Testis (tissue), 3 donors: ENCODE results near the gene IAPP. TPM values are rescaled to one million over a fixed set of nuclear protein-coding genes. Genes with fewer than 3 reads are reported as not detected.

Experiments used
- DNase-seq: peaks from one replicate; pipeline ENCODE4 v3.0.0-alpha.2; 2019
- H3K27ac ChIP-seq, 2 donors: fragments of 200-600 bp; sonication (generic); one replicate each; pipeline ENCODE4 v1.5.1; 2019
- H3K27me3 ChIP-seq: fragments of 200-600 bp; sonication (generic); one replicate; pipeline ENCODE4 v1.5.1; 2019
- H3K36me3 ChIP-seq: fragments of 200-600 bp; sonication (generic); one replicate; pipeline ENCODE4 v1.5.1; 2017; ENCODE audit warnings: low read depth; ENCODE audit errors: missing control alignments
- H3K4me1 ChIP-seq: fragments of 200-600 bp; sonication (generic); one replicate; pipeline ENCODE4 v1.5.1; 2019
- H3K4me3 ChIP-seq, 2 donors: fragments of 200-600 bp; sonication (generic); one replicate each; pipeline ENCODE4 v1.5.1; 2017 to 2019
- H3K9me3 ChIP-seq: fragments of 200-600 bp; sonication (generic); one replicate; pipeline ENCODE4 v1.5.1; 2017
- CTCF ChIP-seq, 3 experiments: fragments of 450-650 bp in 2 of 3; fragments of 200-600 bp in 1 of 3; sonication (generic) in 1 of 3; IDR thresholded peaks; one replicate each; pipeline ENCODE4 v1.5.1; 2016 to 2019; ENCODE audit warnings: antibody characterized with exemption in 3 of 3, mild to moderate bottlenecking in 2 of 3, moderate library complexity in 1 of 3
- POLR2A ChIP-seq: fragments of 450-650 bp; IDR thresholded peaks from one replicate; pipeline ENCODE4 v1.6.1; 2017; ENCODE audit warnings: antibody characterized with exemption, mild to moderate bottlenecking, moderate library complexity
- WGBS, 2 donors: methylation state at CpG; one replicate each; pipeline ENCODE4 v1.1.5; 2018; 5-methylcytosine and 5-hydroxymethylcytosine counted together
- intact Hi-C: fragments of 100-400 bp; cut with DNase I; formaldehyde crosslinking; loops from one replicate; pipeline ENCODE4 v1.15.1; 2023; ENCODE audit warnings: low total_unique reads
- polyA plus RNA-seq: library from polyadenylated mRNA; stranded (reverse); fragments of 350-450 nt; fragmentation: Illumina TruSeq; extraction: RNeasy Lipid Tissue Mini Kit (QIAGEN cat#74804); gene quantifications from one replicate; pipeline ENCODE4 v1.2.3, GENCODE V29; 2014; ENCODE audit warnings: low read depth, low replicate concordance; ENCODE audit not compliant: insufficient read depth
- total RNA-seq, 2 donors: library from RNA; depleted of rRNA; stranded (reverse); fragments of >200 nt; gene quantifications; one replicate each; pipeline ENCODE4 v1.2.3, GENCODE V29; 2016

Gene IAPP
- total and polyA plus RNA-seq, 3 donors from 2014 or later = 5.7 TPM; not detected in 2

- H3K4me3 ChIP-seq = no peak within 1 kb of the TSS
- 76% methylated on average over 3 of the region's 3 CpGs for WGBS, 2 donors
- H3K27ac ChIP-seq = no peak within 1 kb of the TSS
- TF ChIP-seq CTCF (IDR thresholded peaks at IDR 0.05) (no peak), POLR2A (no peak)
- no peaks in the 10 kb centered on the region for H3K4me1 ChIP-seq
- no peaks in the 10 kb centered on the region for H3K36me3 ChIP-seq
- intact Hi-C loops = no loop called here
- H3K27me3 ChIP-seq = no peaks in the 10 kb centered on the region
- no peak for DNase-seq
- H3K9me3 ChIP-seq = no peaks in the 10 kb centered on the region
Measured at GRCh38 chr12:21334771-21335325, 37.9 kb upstream of the IAPP start, which contains the start of gene SLCO1A2. TSS of gene SLCO1A2 (minus strand) at chr12:21334917. CDS start at chr12:21334647, 270 bp downstream.

GRCh38 chr12:21336656-21337055 lies 36.0 kb upstream of the IAPP start:
- Histone ChIP-seq H3K4me3 (no peak overlapping the region), H3K27ac (no peak overlapping the region), H3K27me3 (no peaks in the 10 kb centered on the region), H3K36me3 (no peaks in the 10 kb centered on the region), H3K4me1 (no peaks in the 10 kb centered on the region), H3K9me3 (no peaks in the 10 kb centered on the region)
- WGBS, 2 donors = 78 to 83% methylated on average over 5 of the region's 5 CpGs
- TF ChIP-seq CTCF (IDR thresholded peaks at IDR 0.05) (no peak), POLR2A (no peak)
- intact Hi-C loops = no loop called here
- DNase-seq = no peak

- intact Hi-C loops = no loop called here
- no peak overlapping the region for H3K27ac ChIP-seq
- no peaks in the 10 kb centered on the region for H3K27me3 ChIP-seq
- H3K4me1 ChIP-seq = no peaks in the 10 kb centered on the region
- no peaks in the 10 kb centered on the region for H3K9me3 ChIP-seq
- no peak for TF ChIP-seq POLR2A
- TF ChIP-seq CTCF (IDR thresholded peaks at IDR 0.05) = no peak
- no peak for DNase-seq
- H3K4me3 ChIP-seq = no peak overlapping the region
- H3K36me3 ChIP-seq = no peaks in the 10 kb centered on the region
Measured at GRCh38 chr12:21337453-21337852, 35.2 kb upstream of the IAPP start.

- intact Hi-C loops = no loop called here
- WGBS, 2 donors = 84 to 96% methylated on average over 6 of the region's 6 CpGs
- no peak overlapping the region for H3K27ac ChIP-seq
- H3K4me1 ChIP-seq = no peaks in the 10 kb centered on the region
- no peaks in the 10 kb centered on the region for H3K36me3 ChIP-seq
- TF ChIP-seq CTCF (IDR thresholded peaks at IDR 0.05) (no peak), POLR2A (no peak)
- no peak overlapping the region for H3K4me3 ChIP-seq
- H3K9me3 ChIP-seq = no peaks in the 10 kb centered on the region
- DNase-seq = no peak
- H3K27me3 ChIP-seq = no peaks in the 10 kb centered on the region
Measured at GRCh38 chr12:21337959-21338744, 34.5 kb upstream of the IAPP start.
